NCI-H748 treated with DMSO at 0.1 percent for 48 hours (cell line): ENCODE data around the gene BEGAIN.

Experiments used
- DNase-seq: peaks from one replicate; lab custom pipeline; 2025; lab: John Stamatoyannopoulos, UW

The BEGAIN gene

GRCh38 chr14:100587086-100587762 lies at the start of gene BEGAIN:
Gene BEGAIN (minus strand): TSS chr14:100587417. CDS start chr14:100587290, 127 bp downstream.
- DNase-seq, result peak; percentile 29

- DNase-seq, result no peak
These were observed 49.3 kb upstream of the BEGAIN start for GRCh38 chr14:100636559-100636958.

- DNase-seq, result no peak
These were observed 46.8 kb upstream of the BEGAIN start for GRCh38 chr14:100634026-100634425.

GRCh38 chr14:100633406-100633805 lies 46.2 kb upstream of the BEGAIN start:
- no peak for DNase-seq

- DNase-seq, result no peak
These were observed 42.5 kb upstream of the BEGAIN start for GRCh38 chr14:100629696-100630095.

GRCh38 chr14:100629098-100629497 lies 41.9 kb upstream of the BEGAIN start:
- DNase-seq, result no peak

- DNase-seq, result no peak
These were observed 41.0 kb upstream of the BEGAIN start for GRCh38 chr14:100628225-100628624.

- no peak for DNase-seq
These were observed 39.4 kb upstream of the BEGAIN start for GRCh38 chr14:100626614-100627013.

GRCh38 chr14:100623961-100624360 lies 36.7 kb upstream of the BEGAIN start:
- no peak for DNase-seq

GRCh38 chr14:100623557-100623956 lies 36.3 kb upstream of the BEGAIN start:
- DNase-seq, result no peak

GRCh38 chr14:100622708-100623485 lies 35.7 kb upstream of the BEGAIN start:
- no peak for DNase-seq

- no peak for DNase-seq
These were observed 35.0 kb upstream of the BEGAIN start for GRCh38 chr14:100622224-100622623.

- DNase-seq, result no peak
These were observed 34.6 kb upstream of the BEGAIN start for GRCh38 chr14:100621806-100622205.

GRCh38 chr14:100620255-100621100 lies 33.3 kb upstream of the BEGAIN start:
- peak; percentile 36 for DNase-seq

- DNase-seq, result no peak
These were observed 32.4 kb upstream of the BEGAIN start for GRCh38 chr14:100619396-100620254.

- no peak for DNase-seq
These were observed 31.6 kb upstream of the BEGAIN start for GRCh38 chr14:100618763-100619320.

GRCh38 chr14:100618318-100618693 lies 31.1 kb upstream of the BEGAIN start:
- DNase-seq, result no peak

GRCh38 chr14:100617410-100618317 lies 30.4 kb upstream of the BEGAIN start:
- no peak for DNase-seq

- DNase-seq, result no peak
These were observed 29.7 kb upstream of the BEGAIN start for GRCh38 chr14:100616854-100617409.
